ENCODE results near the gene ZNF543.

ZNF543 gene

DNA sequence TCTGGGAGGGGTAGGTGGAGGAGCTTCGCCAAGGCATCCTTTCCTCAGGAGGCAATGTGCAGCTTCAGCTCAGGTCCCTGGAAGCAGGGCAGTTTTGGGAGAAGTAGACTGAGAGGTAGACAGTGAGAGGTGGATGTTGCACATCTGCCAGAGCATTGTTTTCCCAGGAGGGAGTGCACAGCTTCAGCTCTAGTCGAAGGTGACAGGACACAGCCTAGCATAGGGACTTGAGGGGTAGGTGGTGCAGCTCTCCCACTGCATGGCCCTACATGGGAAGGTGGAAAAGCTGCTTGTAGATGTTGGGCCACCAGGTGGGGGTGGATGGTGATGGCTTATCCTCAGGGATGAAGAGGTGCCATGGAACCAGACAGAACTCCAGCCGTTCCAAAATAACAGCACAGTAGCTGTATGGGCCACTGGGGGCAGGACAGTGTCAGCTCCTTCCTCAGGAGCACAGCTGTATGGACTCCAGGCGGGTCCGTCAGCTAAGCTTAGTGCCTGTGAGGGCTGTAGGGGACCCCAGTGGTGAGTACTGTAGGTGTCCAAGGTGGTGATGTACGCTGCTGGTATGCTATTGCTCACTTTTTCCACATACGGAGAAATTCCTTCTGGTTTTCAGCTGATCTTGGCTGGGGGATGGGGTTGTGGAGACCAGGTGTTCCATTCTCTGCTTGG is 17.4 kb upstream of the ZNF543 start:
- Mint-ChIP-seq H3K4me3 (no peak overlapping the region), H3K27me3 (no peaks in the 10 kb centered on the region), H3K36me3 (peaks cover 48% of the 10 kb centered on the region), H3K9me3 (peaks cover 14% of the 10 kb centered on the region), H3K4me1 (peaks cover 11% of the 10 kb centered on the region), H3K27ac (no peak overlapping the region)

DNA sequence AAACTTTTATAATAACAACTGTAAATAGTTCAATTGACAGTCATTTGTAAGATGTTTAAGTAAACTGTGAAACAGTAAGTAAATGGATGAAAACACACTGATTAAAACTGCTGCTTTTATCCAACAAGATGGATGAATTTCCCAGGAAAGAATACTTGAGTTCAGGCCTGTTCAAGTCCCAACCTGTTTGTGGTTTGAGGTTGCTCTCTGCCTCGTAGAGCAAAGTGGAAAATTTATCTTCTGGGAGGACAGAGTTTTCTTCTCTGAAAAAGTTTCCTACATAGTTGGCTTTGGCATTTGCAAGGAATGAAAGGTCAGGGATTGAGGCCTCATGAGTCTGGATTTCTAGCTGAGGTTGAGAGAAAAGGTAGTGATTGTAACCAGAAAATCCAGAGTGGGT is 15.2 kb upstream of the ZNF543 start:
- Mint-ChIP-seq H3K4me3 (no peak overlapping the region), H3K27ac (no peak overlapping the region), H3K36me3 (peaks cover 37% of the 10 kb centered on the region), H3K9me3 (peaks cover 18% of the 10 kb centered on the region), H3K27me3 (no peaks in the 10 kb centered on the region), H3K4me1 (peaks cover 3% of the 10 kb centered on the region)

DNA sequence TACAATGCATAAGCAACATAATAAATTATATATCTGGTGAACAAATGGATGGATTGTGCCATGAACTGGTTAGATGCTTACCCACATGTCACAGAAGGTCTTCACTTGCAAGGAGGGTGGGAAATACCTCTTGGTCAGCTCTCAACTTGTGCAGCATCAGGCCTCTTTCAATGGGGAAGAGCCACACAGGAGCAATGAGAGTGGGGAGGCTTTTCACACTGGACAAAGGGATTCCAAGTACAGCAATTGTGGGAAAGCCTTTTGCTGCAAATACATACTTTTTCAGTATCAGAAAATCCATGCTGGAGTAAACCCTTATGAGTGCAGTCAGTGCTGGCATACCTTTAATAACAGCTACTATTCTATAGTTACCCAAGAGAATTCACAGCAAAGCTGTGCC is 11.8 kb upstream of the ZNF543 start:
- no peaks in the 10 kb centered on the region for H3K27me3 Mint-ChIP-seq

DNA sequence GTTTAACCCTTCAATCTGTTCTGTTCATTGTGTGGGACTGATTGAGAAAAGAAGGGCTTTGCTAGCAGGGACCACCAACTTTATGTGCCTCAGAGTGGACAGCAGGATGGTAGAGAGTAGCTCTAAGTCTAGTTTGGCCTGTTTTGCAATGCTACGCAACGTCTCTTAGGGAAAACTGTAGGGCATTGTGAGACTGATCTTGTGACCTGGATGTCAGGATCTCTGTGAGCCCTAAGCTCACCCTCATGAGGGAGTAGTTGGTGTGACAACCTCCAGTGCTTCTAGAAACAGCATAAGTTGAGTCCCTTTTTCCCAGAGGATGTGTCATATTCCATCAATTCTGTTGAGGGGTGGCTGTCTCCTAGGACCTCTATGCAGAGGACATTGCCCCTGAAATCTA is 9.5 kb upstream of the ZNF543 start:
- H3K36me3 Mint-ChIP-seq, result peaks cover 12% of the 10 kb centered on the region
- peaks cover 8% of the 10 kb centered on the region for H3K27me3 Mint-ChIP-seq
- no peak overlapping the region for H3K27ac Mint-ChIP-seq
- no peak overlapping the region for H3K4me3 Mint-ChIP-seq
- peaks cover 4% of the 10 kb centered on the region for H3K4me1 Mint-ChIP-seq
- H3K9me3 Mint-ChIP-seq, result peaks cover 20% of the 10 kb centered on the region

More for the DNA sequence above, 11.8 kb upstream of the ZNF543 start:
- H3K27ac Mint-ChIP-seq, result no peak overlapping the region
- H3K9me3 Mint-ChIP-seq, result peaks cover 10% of the 10 kb centered on the region
- no peak overlapping the region for H3K4me3 Mint-ChIP-seq
- H3K36me3 Mint-ChIP-seq, result peaks cover 14% of the 10 kb centered on the region
- peaks cover 4% of the 10 kb centered on the region for H3K4me1 Mint-ChIP-seq

DNA sequence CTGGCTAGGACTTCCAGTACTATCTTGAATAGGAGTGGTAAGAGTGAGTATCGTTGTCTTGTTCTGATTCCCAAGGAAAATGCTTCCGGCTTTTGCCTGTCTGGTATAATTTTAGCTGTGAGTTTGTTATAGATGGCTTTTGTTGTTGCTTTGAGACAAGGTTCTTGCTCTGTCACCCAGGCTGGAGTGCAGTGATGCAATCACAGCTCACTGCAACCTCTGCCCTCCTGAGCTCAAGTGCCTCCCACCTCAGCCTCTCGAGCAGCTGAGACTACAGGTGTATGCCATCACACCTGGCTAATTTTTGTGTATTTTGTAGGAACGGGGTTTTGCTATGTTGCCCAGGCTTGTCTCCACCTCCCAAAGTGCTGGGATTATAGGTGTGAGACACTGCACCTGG is 6.1 kb upstream of the ZNF543 start:
- no peak overlapping the region for H3K27ac Mint-ChIP-seq
- peaks cover 19% of the 10 kb centered on the region for H3K27me3 Mint-ChIP-seq
- peaks cover 4% of the 10 kb centered on the region for H3K4me1 Mint-ChIP-seq
- H3K4me3 Mint-ChIP-seq, result no peak overlapping the region
- peaks cover 18% of the 10 kb centered on the region for H3K36me3 Mint-ChIP-seq
- H3K9me3 Mint-ChIP-seq, result peaks cover 30% of the 10 kb centered on the region

DNA sequence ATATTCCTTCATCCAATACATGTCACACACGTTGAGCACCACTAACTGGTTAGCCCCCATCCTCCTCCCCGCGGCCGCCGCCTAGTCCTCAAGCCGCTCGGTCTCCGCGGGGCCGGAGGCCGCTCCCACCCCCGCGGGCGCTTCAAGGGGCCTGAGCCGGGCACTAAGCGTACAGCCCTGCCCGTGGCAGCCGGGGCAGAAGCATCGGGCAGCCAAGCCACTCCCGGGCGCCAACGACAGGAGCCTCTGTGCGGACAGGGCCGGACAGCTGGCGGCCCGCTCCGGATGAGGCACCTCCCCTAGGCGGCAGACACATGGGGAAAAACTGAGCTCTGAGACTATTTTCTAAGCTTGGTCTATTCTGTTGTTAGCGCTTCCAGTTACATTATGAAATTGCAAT is 2.8 kb upstream of the ZNF543 start:
- Mint-ChIP-seq H3K36me3 (peaks cover 26% of the 10 kb centered on the region), H3K27me3 (peaks cover 19% of the 10 kb centered on the region), H3K9me3 (peaks cover 31% of the 10 kb centered on the region), H3K4me3 (no peak overlapping the region), H3K27ac (no peak overlapping the region), H3K4me1 (peaks cover 25% of the 10 kb centered on the region)

GRCh38 chr19:57319869-57320179 is 448 bp upstream of the ZNF543 start:
- H3K4me1 Mint-ChIP-seq, result peaks cover 29% of the 10 kb centered on the region
- peak overlapping the region; percentile 96 for H3K27ac Mint-ChIP-seq
- H3K27me3 Mint-ChIP-seq, result peaks cover 19% of the 10 kb centered on the region
- peak overlapping the region; percentile 97 for H3K4me3 Mint-ChIP-seq
- H3K9me3 Mint-ChIP-seq, result peaks cover 39% of the 10 kb centered on the region
- H3K36me3 Mint-ChIP-seq, result peaks cover 45% of the 10 kb centered on the region

DNA sequence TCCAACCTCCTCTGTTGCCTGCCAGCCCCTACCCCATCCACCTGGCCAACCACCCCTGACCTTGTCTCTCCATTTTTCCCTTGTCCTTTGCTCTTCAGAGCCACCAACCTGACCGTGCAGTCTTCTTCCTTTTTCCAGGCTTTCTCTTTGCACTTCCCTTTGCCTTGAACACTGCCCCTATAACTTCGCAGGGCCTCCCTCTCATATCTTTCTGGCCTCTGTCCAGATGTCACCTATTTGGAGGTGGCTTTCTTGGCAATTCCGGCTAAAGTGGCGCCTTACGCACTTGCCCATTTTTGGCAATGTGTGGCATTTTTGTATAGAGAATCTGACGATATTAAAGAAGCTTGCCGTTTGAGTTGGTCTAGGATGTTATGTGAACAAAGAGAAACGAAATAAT is 844 bp downstream of the ZNF543 start:
- peaks cover 29% of the 10 kb centered on the region for H3K9me3 Mint-ChIP-seq
- peaks cover 29% of the 10 kb centered on the region for H3K4me1 Mint-ChIP-seq
- peak overlapping the region; percentile 97 for H3K4me3 Mint-ChIP-seq
- peaks cover 46% of the 10 kb centered on the region for H3K36me3 Mint-ChIP-seq
- peak overlapping the region; percentile 80 for H3K27ac Mint-ChIP-seq
- peaks cover 8% of the 10 kb centered on the region for H3K27me3 Mint-ChIP-seq

GRCh38 chr19:57321751-57322150 is 1.5 kb downstream of the ZNF543 start:
- Mint-ChIP-seq H3K4me1 (peaks cover 29% of the 10 kb centered on the region), H3K4me3 (peak overlapping the region; percentile 97), H3K9me3 (peaks cover 23% of the 10 kb centered on the region), H3K27me3 (peaks cover 5% of the 10 kb centered on the region), H3K36me3 (peaks cover 48% of the 10 kb centered on the region), H3K27ac (no peak overlapping the region)

GRCh38 chr19:57324992-57325391 is 4.7 kb downstream of the ZNF543 start:
- H3K27ac Mint-ChIP-seq, result no peak overlapping the region
- peaks cover 23% of the 10 kb centered on the region for H3K4me1 Mint-ChIP-seq
- H3K27me3 Mint-ChIP-seq, result no peaks in the 10 kb centered on the region
- peaks cover 74% of the 10 kb centered on the region for H3K36me3 Mint-ChIP-seq
- H3K4me3 Mint-ChIP-seq, result no peak overlapping the region
- peaks cover 14% of the 10 kb centered on the region for H3K9me3 Mint-ChIP-seq

GRCh38 chr19:57327993-57328392 is 7.7 kb downstream of the ZNF543 start:
- Mint-ChIP-seq H3K27ac (no peak overlapping the region), H3K4me1 (no peaks in the 10 kb centered on the region), H3K9me3 (peaks cover 11% of the 10 kb centered on the region), H3K36me3 (peaks cover 71% of the 10 kb centered on the region), H3K4me3 (no peak overlapping the region), H3K27me3 (no peaks in the 10 kb centered on the region)

GRCh38 chr19:57334191-57334590 is 13.9 kb downstream of the ZNF543 start:
- Mint-ChIP-seq H3K27ac (no peak overlapping the region), H3K36me3 (peaks cover 38% of the 10 kb centered on the region)

DNA sequence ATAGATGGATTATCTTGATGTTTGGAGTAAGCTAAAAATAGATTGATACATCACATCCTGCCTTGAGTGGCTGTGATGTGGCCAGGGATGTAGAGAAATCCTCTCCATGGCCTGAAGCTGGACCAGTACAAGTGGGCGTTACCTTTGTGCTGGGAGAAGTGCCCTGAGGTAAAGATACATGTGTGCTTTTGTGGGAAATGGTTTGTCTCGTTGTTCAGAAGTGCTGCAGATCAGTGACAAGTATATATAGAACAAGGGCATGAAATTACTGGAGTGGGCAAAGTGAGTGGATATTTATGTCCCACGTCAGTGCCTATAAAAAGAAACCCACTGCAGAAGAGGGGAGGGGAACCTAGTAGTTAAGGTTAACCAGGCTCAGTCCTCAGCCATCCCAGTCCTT is 18.6 kb downstream of the ZNF543 start:
- H3K27ac Mint-ChIP-seq, result no peak overlapping the region
- H3K27me3 Mint-ChIP-seq, result no peaks in the 10 kb centered on the region
- H3K4me1 Mint-ChIP-seq, result no peaks in the 10 kb centered on the region
- peaks cover 29% of the 10 kb centered on the region for H3K9me3 Mint-ChIP-seq
- no peak overlapping the region for H3K4me3 Mint-ChIP-seq
- H3K36me3 Mint-ChIP-seq, result peaks cover 28% of the 10 kb centered on the region

More at GRCh38 chr19:57334191-57334590, 13.9 kb downstream of the ZNF543 start:
- Mint-ChIP-seq H3K27me3 (no peaks in the 10 kb centered on the region), H3K4me1 (no peaks in the 10 kb centered on the region), H3K9me3 (peaks cover 25% of the 10 kb centered on the region), H3K4me3 (no peak overlapping the region)

- Mint-ChIP-seq H3K27ac (no peak overlapping the region), H3K4me1 (no peaks in the 10 kb centered on the region), H3K4me3 (no peak overlapping the region), H3K9me3 (peaks cover 26% of the 10 kb centered on the region), H3K36me3 (peaks cover 15% of the 10 kb centered on the region), H3K27me3 (peaks cover 5% of the 10 kb centered on the region)
Measured at GRCh38 chr19:57342582-57342981, 22.3 kb downstream of the ZNF543 start.

GRCh38 chr19:57348136-57348535 is 27.9 kb downstream of the ZNF543 start:
- peaks cover 26% of the 10 kb centered on the region for H3K9me3 Mint-ChIP-seq
- H3K36me3 Mint-ChIP-seq, result peaks cover 19% of the 10 kb centered on the region
- peaks cover 30% of the 10 kb centered on the region for H3K4me1 Mint-ChIP-seq
- H3K27ac Mint-ChIP-seq, result no peak overlapping the region
- H3K27me3 Mint-ChIP-seq, result peaks cover 8% of the 10 kb centered on the region
- H3K4me3 Mint-ChIP-seq, result no peak overlapping the region

GRCh38 chr19:57350877-57351805 is 30.9 kb downstream of the ZNF543 start, which contains the start of gene ZNF304:
ZNF304 (plus strand) TSS chr19:57351271; CDS start chr19:57351665, 394 bp downstream.
- Mint-ChIP-seq H3K9me3 (peaks cover 25% of the 10 kb centered on the region), H3K36me3 (peaks cover 47% of the 10 kb centered on the region), H3K4me3 (peak within 1 kb of the TSS; percentile 95), H3K4me1 (peaks cover 35% of the 10 kb centered on the region), H3K27me3 (peaks cover 8% of the 10 kb centered on the region), H3K27ac (peak within 1 kb of the TSS; percentile 79)
